Limb (tissue), 2 donors: Measurements from ENCODE around the gene MSMB.
"Not testable (repeated sequence)": the region's sequence is repeated elsewhere in the genome, so short reads cannot be mapped to it uniquely, and the experiment has no call there.

Source experiments
- DNase-seq, 2 donors: peaks; one replicate each; pipeline ENCODE4 v3.0.0-alpha.2; 2016; ENCODE audit errors: extremely low spot score in 2 of 2

MSMB gene

GRCh38 chr10:46012746-46013145 is 33.3 kb downstream of the MSMB start:
- no peak for DNase-seq

DNA sequence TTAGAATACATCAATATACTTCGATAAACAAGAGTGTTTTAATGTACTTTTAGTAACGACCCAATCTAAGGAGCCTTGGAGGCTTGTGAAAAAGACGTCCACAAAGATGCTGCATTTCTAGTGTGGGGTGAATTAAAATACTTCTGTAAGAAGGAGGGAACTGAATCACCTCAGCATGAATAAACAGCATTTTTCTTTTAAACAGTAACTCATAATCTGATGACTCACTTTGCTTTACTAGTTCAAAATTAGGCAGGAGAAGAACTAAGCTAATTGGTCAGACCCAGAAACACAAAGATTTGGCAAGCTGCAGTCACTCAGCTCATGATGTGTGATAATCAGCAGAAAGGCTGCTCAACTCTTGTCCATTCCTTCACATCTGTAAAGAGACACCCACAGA is 39.9 kb downstream of the MSMB start:
- DNase-seq, result no peak

- DNase-seq, result no peak
These were observed 40.7 kb downstream of the MSMB start for GRCh38 chr10:46005383-46005782.

GRCh38 chr10:46004963-46005362 is 41.1 kb downstream of the MSMB start:
- no peak for DNase-seq

DNA sequence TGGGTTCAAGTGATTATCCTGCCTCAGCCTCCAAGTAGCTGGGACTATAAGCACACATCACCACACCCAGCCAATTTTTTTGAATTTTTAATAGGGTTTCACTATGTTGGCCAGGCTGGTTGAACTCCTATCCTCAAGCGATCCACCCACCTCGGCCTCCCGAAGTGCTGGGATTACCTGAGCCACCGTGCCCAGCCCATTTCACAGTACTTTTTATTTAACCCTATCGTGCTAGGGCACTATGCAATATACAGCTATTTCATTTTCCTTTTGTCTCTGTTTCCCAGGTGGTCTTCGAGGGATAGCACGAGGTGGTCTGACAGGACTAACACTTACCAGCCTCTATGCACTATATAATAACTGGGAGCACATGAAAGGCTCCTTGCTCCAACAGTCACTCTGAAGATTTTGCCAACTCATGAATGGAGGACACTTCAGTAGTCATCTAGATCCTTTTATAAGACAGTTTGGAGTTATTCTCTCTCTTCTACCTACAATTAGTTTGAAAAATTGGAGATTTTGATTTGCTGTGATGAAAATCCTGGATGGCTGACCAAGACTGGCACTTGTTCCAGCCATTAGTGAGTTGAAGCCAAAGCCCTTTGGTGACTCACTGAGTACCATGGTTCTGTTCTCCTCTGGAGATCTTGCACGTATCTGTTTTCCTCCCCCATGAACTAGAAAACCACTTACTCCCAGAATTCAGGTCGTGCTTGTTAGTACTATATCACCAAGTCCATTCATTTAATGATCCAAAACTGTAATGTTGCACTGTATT is 43.0 kb downstream of the MSMB start:
- DNase-seq, result no peak

DNA sequence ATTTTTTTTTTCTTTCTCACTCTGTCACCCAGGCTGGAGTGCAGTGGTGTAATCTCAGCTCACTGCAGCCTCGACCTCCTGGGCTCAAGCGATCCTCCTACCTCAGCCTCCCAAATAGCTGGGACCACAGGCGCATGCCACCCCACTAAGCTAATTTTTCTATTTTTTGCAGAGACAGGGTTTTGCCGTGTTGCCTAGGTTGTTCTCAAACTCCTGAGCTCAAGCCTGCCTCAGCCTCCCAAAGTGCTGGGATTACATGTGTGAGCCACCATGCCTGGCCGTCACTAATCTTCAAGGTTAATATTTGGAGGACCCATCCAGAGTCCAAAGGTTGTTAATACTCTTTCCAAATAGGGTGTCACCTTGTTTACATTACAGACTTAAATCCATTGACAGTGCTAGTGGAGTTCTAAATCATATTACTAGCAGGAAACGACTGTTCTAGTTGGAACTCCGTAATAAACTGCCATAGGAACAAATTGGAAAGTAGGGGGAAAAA is 43.8 kb downstream of the MSMB start:
- not testable (repeated sequence) for DNase-seq

DNA sequence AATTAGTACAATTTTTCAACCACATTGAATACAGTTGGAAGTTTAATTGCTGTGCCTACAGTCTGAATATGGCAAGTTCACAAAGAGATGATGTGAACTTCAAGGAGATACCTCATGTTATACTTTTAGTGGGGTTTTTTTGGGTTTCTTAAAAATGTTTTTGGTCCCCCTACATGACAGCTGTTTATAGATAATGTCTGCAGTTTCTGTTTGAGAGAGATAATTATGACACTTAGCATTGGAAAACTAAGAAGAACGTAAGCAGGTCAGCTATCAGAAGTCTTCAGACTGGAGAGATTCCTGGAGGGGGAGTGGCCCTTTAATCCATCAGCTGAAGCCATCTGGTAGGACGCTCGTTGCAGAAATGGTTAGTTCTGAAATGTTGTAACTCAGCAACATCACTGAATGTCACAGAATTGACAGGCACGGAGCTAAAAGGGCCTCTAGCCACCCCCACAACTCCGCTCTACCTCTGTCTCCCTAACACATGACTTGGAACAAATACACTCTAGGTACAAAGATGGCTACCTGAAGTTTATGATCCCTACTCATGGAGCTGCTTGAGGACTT is 44.8 kb downstream of the MSMB start:
- no peak for DNase-seq

- DNase-seq, result no peak
These were observed 45.5 kb downstream of the MSMB start for GRCh38 chr10:46000538-46000937.

DNA sequence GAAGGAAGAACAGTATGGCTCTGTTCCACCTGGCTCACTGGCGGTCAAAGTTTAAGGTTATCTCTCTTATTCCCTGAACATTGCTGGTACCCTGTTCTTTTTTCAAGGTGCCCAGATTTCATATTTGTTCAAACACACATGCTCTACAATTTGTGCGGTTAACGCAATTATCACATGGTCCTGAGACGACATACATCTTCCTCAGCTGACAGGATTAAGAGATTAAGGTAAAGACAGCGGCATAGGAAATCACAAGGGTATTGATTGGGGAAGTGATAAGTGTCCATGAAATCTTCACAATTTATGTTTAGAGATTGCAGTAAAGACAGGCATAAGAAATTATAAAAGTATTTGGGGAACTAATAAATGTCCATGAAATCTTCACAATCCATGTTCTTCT is 46.1 kb downstream of the MSMB start:
- not testable (repeated sequence) for DNase-seq

DNA sequence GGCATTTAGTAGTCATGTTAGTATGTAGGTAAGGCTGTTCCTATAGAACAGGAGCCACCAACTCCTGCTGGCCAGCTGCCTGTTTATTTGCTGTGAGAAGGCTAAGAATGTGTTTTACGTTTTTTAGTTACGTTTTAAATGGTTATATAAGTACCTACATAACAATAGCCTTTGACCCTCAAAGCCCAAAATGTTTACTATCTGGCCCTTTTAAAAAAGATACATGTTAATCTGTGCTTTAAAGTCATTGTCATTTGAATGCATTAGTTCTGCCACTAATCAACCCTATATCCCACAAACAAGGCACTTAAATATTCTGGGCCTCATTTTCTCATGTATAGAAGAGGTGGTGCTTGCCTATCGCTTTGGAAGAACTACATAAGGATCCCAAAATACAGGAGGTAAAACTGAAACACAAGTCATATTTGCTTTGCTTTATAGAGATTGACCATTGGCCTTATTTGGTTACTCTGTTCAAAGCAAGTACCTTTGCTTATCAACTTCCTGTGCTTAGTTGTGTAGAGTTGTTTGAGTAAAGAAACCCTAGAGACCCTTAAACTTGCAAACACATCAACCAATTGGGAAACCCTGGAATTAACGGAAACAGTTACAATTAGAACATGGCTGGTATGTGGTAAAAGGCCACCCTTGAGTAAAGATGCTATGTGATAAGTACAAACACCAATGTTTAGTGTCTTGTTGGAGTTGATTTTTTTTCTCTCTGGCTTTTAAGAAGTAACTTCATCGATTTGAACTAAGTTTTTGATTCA is 47.9 kb downstream of the MSMB start:
- no peak for DNase-seq

DNA sequence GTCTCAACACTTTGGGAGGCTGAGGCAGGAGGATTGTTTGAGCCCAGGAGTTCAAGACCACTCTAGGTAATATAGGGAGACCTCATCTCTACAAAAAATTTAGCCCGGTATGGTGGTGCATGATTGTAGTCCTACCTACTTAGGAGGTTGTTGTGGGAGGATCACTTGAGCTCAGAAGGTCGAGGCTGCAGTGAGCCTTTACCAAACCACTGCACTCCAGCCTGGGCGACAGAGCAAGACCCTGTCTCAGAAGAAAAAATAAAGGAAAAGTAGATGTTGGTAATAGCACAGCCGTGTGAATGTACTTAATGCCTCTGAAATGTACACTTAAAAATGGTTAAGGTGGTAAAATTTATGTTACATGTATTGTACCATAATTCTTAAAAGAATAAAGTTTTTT is 48.5 kb downstream of the MSMB start:
- DNase-seq, result no peak

DNA sequence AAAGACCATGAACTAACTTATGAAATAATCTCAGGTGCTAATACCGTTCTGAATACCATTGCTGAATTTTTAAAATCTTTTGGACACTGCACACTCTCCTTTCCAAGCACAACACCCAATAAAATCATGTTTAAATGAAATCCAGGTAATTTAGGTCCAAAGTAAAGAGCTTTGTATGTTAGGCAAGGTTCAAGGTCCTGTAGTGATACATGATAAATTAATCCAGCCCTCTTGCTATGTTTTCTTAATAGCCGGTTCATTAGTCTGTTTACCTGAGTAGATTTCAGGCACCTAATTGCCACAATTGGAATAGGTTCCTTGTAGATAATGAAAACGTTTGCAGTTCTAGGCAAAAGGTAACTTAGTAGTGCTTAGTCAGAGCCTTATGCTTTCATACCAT is 60.5 kb downstream of the MSMB start:
- not testable (repeated sequence) for DNase-seq

DNA sequence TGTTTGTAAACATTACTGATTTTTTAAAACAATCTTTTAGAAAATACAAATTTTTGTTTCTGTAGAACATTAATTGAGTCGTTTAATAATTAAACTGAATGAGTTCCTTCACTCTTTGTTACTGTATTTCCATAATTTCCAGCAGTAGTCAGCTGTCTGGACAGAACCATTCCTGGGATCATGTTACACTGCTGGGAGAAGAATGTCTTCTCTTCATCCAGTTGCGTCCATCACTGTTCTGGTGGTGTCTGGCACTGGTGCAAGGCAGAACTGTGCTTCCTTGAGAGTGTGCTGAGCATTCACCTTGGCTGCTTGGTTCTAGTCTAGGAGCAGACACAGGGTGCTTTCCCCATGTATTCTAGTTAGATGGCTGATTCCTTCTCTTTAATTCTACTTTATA is 61.6 kb downstream of the MSMB start:
- DNase-seq, result not testable (repeated sequence)

DNA sequence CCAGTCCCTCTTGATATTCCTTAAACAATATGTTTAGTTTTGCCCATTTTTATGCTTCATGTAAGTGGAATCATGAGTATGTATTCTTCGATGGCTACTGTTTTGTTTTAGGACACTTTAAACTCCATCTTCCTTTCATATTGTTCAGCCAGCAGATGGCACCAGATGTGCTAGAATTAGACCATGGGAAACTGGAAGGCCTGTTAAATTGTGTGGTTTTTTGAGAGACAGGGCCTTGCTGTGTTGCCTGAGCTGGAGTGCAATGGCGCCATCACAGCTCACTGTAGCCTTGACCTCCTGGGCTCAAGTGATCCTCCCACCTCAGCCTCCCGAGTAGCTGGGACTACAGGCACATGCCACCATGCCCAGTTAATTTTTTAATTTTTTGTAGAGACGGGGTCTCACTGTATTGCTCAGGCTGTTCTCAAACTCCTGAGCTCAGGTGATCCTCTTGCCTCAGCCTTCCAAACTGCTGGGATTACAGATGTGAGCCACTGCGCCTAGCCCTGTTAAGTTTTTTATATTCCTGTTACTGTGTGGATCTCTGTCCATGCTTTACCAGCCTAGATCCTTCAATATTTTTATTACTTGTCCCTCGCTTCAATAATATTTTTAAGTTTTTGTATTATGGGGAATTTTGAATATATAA is 62.4 kb downstream of the MSMB start:
- peak in 1 of 2 donors; percentile 30 for DNase-seq
